Measurements from ENCODE around the gene ZBTB34. TPM values are rescaled to one million over a fixed set of nuclear protein-coding genes. Genes with fewer than 3 reads are reported as not detected.

Gene ZBTB34
- total and polyA plus RNA-seq, 9 of the 15 experiments (the other 6 are each of a cell fraction or from before 2014, with no cell fraction given), result 2.7 to 15.6 (median 9.8) TPM

- peaks cover 3% of the 10 kb centered on the region; the same call in 1 of the 2 replicates for H4K20me1 ChIP-seq (replicated peaks; ENCODE audit: control insufficient read depth, insufficient read depth, low read length)
- H3K36me3 ChIP-seq (ENCODE audit: control insufficient read depth, insufficient read depth, low read length), result no peaks in the 10 kb centered on the region
- CTCF ChIA-PET (ENCODE audit: low intra/inter-chr PET ratio), result no interaction called here
- POLR2A ChIA-PET, result interaction anchor here (0.8 to 1.6 kb wide), 4 partner anchors 8 to 28 kb away, joined by 3 read pairs; no protein-coding TSS in a partner anchor
- H3K4me1 ChIP-seq (replicated peaks in 1 of 2; ENCODE audit: control insufficient read depth in 2 of 2, insufficient read depth in 2 of 2, low read length in 2 of 2), result peaks cover 0 to 6% of the 10 kb centered on the region in 2 experiments; a peak in 3 of 5 replicates
- intact Hi-C loops (cut with micrococcal nuclease), result no loop called here
- ATAC-seq (no peak), DNase-seq (ENCODE audit: extremely low read depth in 1 of 4, low spot score in 3 of 4) (no peak), FAIRE-seq (no peak)
- BruUV-seq (replicated peaks), result no TSS peak
- H3K4me2 ChIP-seq (ENCODE audit: insufficient read depth, low read length), result no peak overlapping the region
- no peaks in the 10 kb centered on the region for H3K9me3 ChIP-seq (replicated peaks; ENCODE audit: control insufficient read depth, insufficient read depth, low read depth, low read length)
- H3K27me3 ChIP-seq (ENCODE audit: control insufficient read depth in 2 of 2, insufficient read depth in 2 of 2, low read length in 2 of 2), result peaks cover 6 to 9% of the 10 kb centered on the region in 2 experiments; a peak in 4 of 5 replicates
- in situ Hi-C loops (cut with MboI), result no loop called here
- no peak overlapping the region for H3K4me3 ChIP-seq
- TF ChIP-seq PKNOX1 (IDR thresholded peaks at IDR 0.05) (peak; percentile 72), MEIS2 (IDR thresholded peaks at IDR 0.05; ENCODE audit: partially characterized antibody) (no peak), PBX2 (CRISPR knock-in tag; IDR thresholded peaks at IDR 0.05; ENCODE audit: low read depth) (no peak), PBX2 (tag; conservative IDR thresholded peaks at IDR 0.05; ENCODE audit: low read depth) (0 out of 2 replicates have a peak, but pooled peaks have one; percentile 12)
- no peak overlapping the region for H3K9ac ChIP-seq (ENCODE audit: insufficient read depth in 1 of 2, low read depth in 2 of 2, low read length in 2 of 2)
- H2AFZ ChIP-seq (ENCODE audit: low read depth, low read length), result no peak overlapping the region
- no peaks in the 10 kb centered on the region for H3K79me2 ChIP-seq (ENCODE audit: control insufficient read depth, insufficient read depth, low read length)
- H3K9me1 ChIP-seq (ENCODE audit: control insufficient read depth, insufficient read depth, low read length), result no peaks in the 10 kb centered on the region
- 0% methylated on average over 3 of the region's 3 CpGs for WGBS (ENCODE audit: insufficient coverage, low coverage, missing lambda C conversion rate)
- H3K27ac ChIP-seq (ENCODE audit: extremely low read depth, low read depth, low read length), result no peak overlapping the region
Observed at GRCh38 chr9:126852086-126852688, 8.3 kb upstream of the ZBTB34 start.

All from K562 (cell line).